GM12865 (cell line): Measurements from ENCODE around the gene FLVCR1.
"Not testable (repeated sequence)": the region's sequence is repeated elsewhere in the genome, so short reads cannot be mapped to it uniquely, and the experiment has no call there.

Experiments
- DNase-seq: peaks from one replicate; pipeline ENCODE4 v3.0.0; 2010; ENCODE audit warnings: low read depth
- H3K4me3 ChIP-seq: 2 replicates; pipeline ENCODE4 v1.5.1; 2011; ENCODE audit warnings: mild to moderate bottlenecking, low read depth, low read length, control low read depth
- CTCF ChIP-seq: IDR thresholded peaks from 2 replicates; pipeline ENCODE4 v1.5.1; 2011; ENCODE audit warnings: low read length, control low read depth, low read depth, inconsistent platforms; ENCODE audit not compliant: insufficient read depth; ENCODE audit errors: missing control alignments

Gene FLVCR1

DNA sequence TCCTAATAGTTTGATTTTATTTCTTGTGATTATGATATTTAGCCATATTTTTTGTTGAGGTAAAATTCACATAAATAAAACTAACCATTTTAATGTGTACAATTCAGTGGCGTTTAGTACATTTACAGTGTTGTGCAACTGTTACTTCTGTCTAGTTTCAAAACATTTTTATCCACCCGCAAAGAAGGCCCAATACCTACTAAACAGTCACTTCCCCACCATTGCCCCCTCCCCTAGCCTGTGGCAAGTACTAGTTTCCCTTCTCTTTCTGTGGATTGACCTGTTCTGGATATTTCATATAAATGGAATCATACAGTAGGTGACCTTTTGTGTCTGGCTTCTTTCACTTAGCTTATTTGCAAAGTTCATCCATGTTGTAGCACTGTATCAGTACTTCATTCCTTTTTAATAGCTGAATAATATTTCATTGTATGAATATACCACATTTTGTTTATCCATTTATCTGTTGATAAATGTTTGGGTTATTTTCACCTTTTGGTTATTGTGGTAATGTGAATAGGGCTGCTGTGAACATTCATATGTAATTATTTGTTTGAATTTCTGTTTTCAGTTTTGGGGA lies 4.1 kb downstream of the FLVCR1 start:
- no peak overlapping the region for H3K4me3 ChIP-seq
- no peak for TF ChIP-seq CTCF
- DNase-seq, result no peak

GRCh38 chr1:212863345-212863744 lies 5.3 kb downstream of the FLVCR1 start:
- not testable (repeated sequence) for DNase-seq, H3K4me3 ChIP-seq

DNA sequence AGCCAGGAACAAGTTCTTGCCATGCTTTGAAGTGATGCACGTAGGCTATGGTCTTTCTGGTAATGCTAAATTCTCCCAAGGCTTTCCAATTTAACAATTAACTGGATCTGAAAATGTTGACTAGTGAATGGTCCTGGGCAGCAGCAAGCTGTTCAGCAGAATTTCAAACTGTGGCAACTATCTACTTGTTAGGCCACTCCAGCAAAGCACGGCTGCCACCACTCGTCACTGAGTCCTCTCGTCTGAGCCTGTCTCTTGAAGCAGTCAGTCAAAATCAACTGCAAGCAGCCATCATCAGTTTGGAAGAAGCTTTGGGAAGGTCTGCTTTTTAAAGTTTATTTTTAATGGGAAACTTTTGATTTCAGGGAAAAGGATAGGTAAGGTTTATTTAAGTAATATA lies 6.1 kb downstream of the FLVCR1 start:
- DNase-seq, result no peak
- H3K4me3 ChIP-seq, result no peak overlapping the region
- no peak for TF ChIP-seq CTCF

GRCh38 chr1:212867192-212867591 lies 9.1 kb downstream of the FLVCR1 start:
- no peak for DNase-seq
- no peak overlapping the region for H3K4me3 ChIP-seq
- TF ChIP-seq CTCF, result no peak

GRCh38 chr1:212871976-212872375 lies 13.9 kb downstream of the FLVCR1 start:
- no peak overlapping the region for H3K4me3 ChIP-seq
- no peak for DNase-seq
- TF ChIP-seq CTCF, result no peak

DNA sequence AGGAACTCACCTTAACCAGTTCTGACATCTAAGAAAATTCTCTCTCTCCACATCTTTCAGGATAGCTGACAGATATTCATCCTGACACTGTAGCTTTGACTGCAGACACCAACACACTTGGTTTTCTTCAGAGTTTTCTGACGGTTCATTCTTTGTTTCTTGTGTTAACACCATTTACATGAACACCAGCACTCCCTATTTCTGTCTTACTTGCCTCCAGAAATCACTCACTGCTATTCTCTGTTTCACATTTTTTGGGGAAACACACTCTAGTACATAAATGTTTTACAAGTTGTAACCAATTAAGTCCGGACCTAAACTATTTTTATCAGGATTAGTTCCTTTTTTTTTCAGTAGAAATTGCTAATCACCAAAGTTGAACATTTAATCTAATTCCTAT lies 15.4 kb downstream of the FLVCR1 start:
- no peak overlapping the region for H3K4me3 ChIP-seq
- TF ChIP-seq CTCF, result no peak
- DNase-seq, result peak; percentile 45

DNA sequence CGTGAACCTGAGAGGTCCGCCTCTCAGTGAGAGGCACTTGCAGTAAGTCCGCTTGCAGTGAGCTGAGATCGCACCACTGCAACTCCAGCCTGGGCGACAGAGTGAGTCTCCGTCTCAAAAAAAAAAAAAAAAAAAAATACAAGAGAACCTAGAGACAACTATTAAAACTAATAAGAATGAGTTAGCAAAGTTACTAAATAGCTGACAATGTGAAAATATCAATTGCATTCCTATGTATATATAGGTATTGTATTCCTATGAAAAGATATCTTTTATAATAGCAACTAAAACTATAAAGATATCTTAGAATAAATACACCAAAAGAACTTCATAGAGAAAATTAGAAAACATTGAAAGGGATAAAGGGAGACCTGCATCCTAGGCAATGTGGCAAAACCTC lies 20.3 kb downstream of the FLVCR1 start:
- TF ChIP-seq CTCF, result no peak
- H3K4me3 ChIP-seq, result no peak overlapping the region
- DNase-seq, result no peak
